K562 (cell line): ENCODE measurements around the gene ATG10. TPM values are rescaled to one million over a fixed set of nuclear protein-coding genes. Genes with fewer than 3 reads are reported as not detected.

Experiments used
- ATAC-seq: fragments of 200-7000 bp; cut with Tn5 transposase; 3 replicates; pipeline ENCODE4 v1.9.1; 2020; ENCODE audit warnings: moderate library complexity
- BruUV-seq: library from RNA; stranded (reverse); fragments of 400-500 nt; replicated peaks from 2 replicates; lab custom pipeline; 2021; lab: Mats Ljungman, UMichigan
- CTCF ChIA-PET: fragments of 300-600 bp; formaldehyde crosslinking; extraction: SDS; loops from one replicate; lab custom pipeline; 2021; ENCODE audit warnings: low intra/inter-chr PET ratio; lab: Yijun Ruan, JAX
- POLR2A ChIA-PET: fragments of 300-600, 350-650 bp; sonication (Branson Sonifier 250); formaldehyde crosslinking; extraction: SDS; loops from one replicate; lab custom pipeline; 2021; ENCODE audit warnings: antibody characterized with exemption, inconsistent platforms; lab: Yijun Ruan, JAX
- DNase-seq, 4 experiments: peaks; one replicate each; pipeline versions ENCODE4 v3.0.0 to v3.0.0-alpha.2; 2011 to 2018; ENCODE audit warnings: low spot score in 3 of 4, mixed read lengths in 3 of 4; ENCODE audit errors: extremely low read depth in 1 of 4
- FAIRE-seq: peaks from 2 replicates; lab custom pipeline; 2011; peaks lifted over from hg19 to GRCh38; lab: Jason Lieb, UNC
- H2AFZ ChIP-seq: 2 replicates; pipeline ENCODE4 v1.6.0; 2011; ENCODE audit warnings: low read depth, low read length, control low read depth, inconsistent platforms
- H3K27ac ChIP-seq: fragments of 200-600 bp; 3 replicates; pipeline ENCODE4 v1.8.0; 2011; ENCODE audit warnings: low read depth, mild to moderate bottlenecking, control low read depth, inconsistent platforms, low read length, moderate library complexity, mixed read lengths; ENCODE audit errors: extremely low read depth
- H3K27me3 ChIP-seq, 2 experiments: fragments of 300-600 bp in 1 of 2; 2 replicates in 1 of 2; 3 replicates in 1 of 2; pipeline versions ENCODE4 v1.6.0 to v1.8.0; 2011; ENCODE audit warnings: inconsistent platforms in 2 of 2, low read length in 2 of 2, mild to moderate bottlenecking in 1 of 2, mixed read lengths in 1 of 2, moderate library complexity in 1 of 2; ENCODE audit not compliant: control insufficient read depth in 2 of 2, insufficient read depth in 2 of 2
- H3K36me3 ChIP-seq: fragments of 300-600 bp; 3 replicates; pipeline ENCODE4 v1.8.0; 2011; ENCODE audit warnings: mild to moderate bottlenecking, low read length, inconsistent platforms; ENCODE audit not compliant: control insufficient read depth, insufficient read depth
- H3K4me1 ChIP-seq, 2 experiments: fragments of 200-600 bp in 1 of 2; replicated peaks in 1 of 2; 2 replicates in 1 of 2; 3 replicates in 1 of 2; pipeline versions ENCODE4 v1.5.1 to v1.8.0; 2011; ENCODE audit warnings: inconsistent platforms in 2 of 2, low read length in 2 of 2, mild to moderate bottlenecking in 1 of 2, mixed read lengths in 1 of 2, moderate library complexity in 1 of 2; ENCODE audit not compliant: control insufficient read depth in 2 of 2, insufficient read depth in 2 of 2
- H3K4me2 ChIP-seq: 2 replicates; pipeline ENCODE4 v1.6.1; 2011; ENCODE audit warnings: low read length, control low read depth, inconsistent platforms, mixed read lengths; ENCODE audit not compliant: insufficient read depth
- H3K4me3 ChIP-seq: fragments of 200-600 bp; sonication (generic), shearing (Covaris generic); 2 replicates; pipeline ENCODE4 v1.5.1; 2016; ENCODE audit warnings: control low read depth, inconsistent platforms
- H3K79me2 ChIP-seq: fragments of 200-600 bp; 3 replicates; pipeline ENCODE4 v1.8.0; 2011; ENCODE audit warnings: low read length, inconsistent platforms; ENCODE audit not compliant: control insufficient read depth, insufficient read depth
- H3K9ac ChIP-seq, 2 experiments: 2 replicates each; pipeline versions ENCODE4 v1.6.0 to v1.6.1; 2011; ENCODE audit warnings: low read depth in 2 of 2, low read length in 2 of 2, control low read depth in 1 of 2, inconsistent platforms in 1 of 2, mild to moderate bottlenecking in 1 of 2, mixed read lengths in 1 of 2; ENCODE audit not compliant: insufficient read depth in 1 of 2
- H3K9me1 ChIP-seq: one replicate; pipeline ENCODE4 v1.6.0; 2011; ENCODE audit warnings: inconsistent platforms, mild to moderate bottlenecking, low read length, moderate library complexity; ENCODE audit not compliant: control insufficient read depth, insufficient read depth
- H3K9me3 ChIP-seq: replicated peaks from 2 replicates; pipeline ENCODE4 v1.5.1; 2011; ENCODE audit warnings: low read depth, low read length, inconsistent platforms; ENCODE audit not compliant: control insufficient read depth, insufficient read depth
- H4K20me1 ChIP-seq: replicated peaks from 2 replicates; pipeline ENCODE4 v1.6.1; 2011; ENCODE audit warnings: low read length, inconsistent platforms, mixed read lengths; ENCODE audit not compliant: control insufficient read depth, insufficient read depth
- DIDO1 ChIP-seq: fragments of 450-650 bp; IDR thresholded peaks from 2 replicates; pipeline ENCODE4 v1.6.1; 2016; ENCODE audit warnings: low read depth, missing biosample characterization, missing genetic modification characterization
- FOXJ2 ChIP-seq: fragments of 200-800 bp; sonication (Bioruptor generic); IDR thresholded peaks from 2 replicates; pipeline ENCODE4 v1.6.1; 2016; ENCODE audit warnings: missing genetic modification characterization, missing compliant biosample characterization
- KLF13 ChIP-seq: fragments of 450-650 bp; IDR thresholded peaks from 2 replicates; pipeline ENCODE4 v1.6.1; 2016; ENCODE audit warnings: missing genetic modification characterization, low read depth, mild to moderate bottlenecking, missing compliant biosample characterization, moderate library complexity, borderline replicate concordance
- LARP7 ChIP-seq: fragments of 450-650 bp; IDR thresholded peaks from 2 replicates; pipeline ENCODE4 v1.6.1; 2016
- NCOA4 ChIP-seq: fragments of 450-650 bp; IDR thresholded peaks from 2 replicates; pipeline ENCODE4 v1.6.1; 2018; ENCODE audit warnings: mild to moderate bottlenecking; ENCODE audit not compliant: partially characterized antibody
- NONO ChIP-seq, 2 experiments: fragments of 200-400 bp in 1 of 2; fragments of 450-650 bp in 1 of 2; formaldehyde crosslinking in 1 of 2; IDR thresholded peaks; 2 replicates each; pipeline ENCODE4 v1.6.1; 2017; ENCODE audit warnings: low read depth in 2 of 2, mild to moderate bottlenecking in 2 of 2, moderate library complexity in 2 of 2, low read length in 1 of 2
- RBM34 ChIP-seq: fragments of 200-400 bp; formaldehyde crosslinking; IDR thresholded peaks from 2 replicates; pipeline ENCODE4 v1.6.1; 2018; ENCODE audit warnings: low read length, borderline replicate concordance; ENCODE audit not compliant: insufficient read depth
- SUPT5H ChIP-seq: fragments of 450-650 bp; IDR thresholded peaks from 2 replicates; pipeline ENCODE4 v1.6.1; 2016
- ZBTB12 ChIP-seq: fragments of 250-450 bp; sonication (Bioruptor Pico); IDR thresholded peaks from 2 replicates; pipeline ENCODE4 v1.4.0; 2020
- ZBTB17 ChIP-seq: fragments of 450-650 bp; formaldehyde crosslinking; IDR thresholded peaks from 2 replicates; pipeline ENCODE4 v1.4.0; 2020; ENCODE audit warnings: mild to moderate bottlenecking
- ZNF561 ChIP-seq: fragments of 450-650 bp; formaldehyde crosslinking; conservative IDR thresholded peaks from 2 replicates; pipeline ENCODE4 v1.4.0; 2020; ENCODE audit warnings: mild to moderate bottlenecking, moderate library complexity
- whole genome bisulfite sequencing: fragments of 100-300 bp; shearing (Covaris generic); methylation state at CpG from one replicate; pipeline ENCODE4 v1.1.6; 2016; ENCODE audit warnings: low coverage, mixed read lengths; ENCODE audit not compliant: insufficient coverage; ENCODE audit errors: missing lambda C conversion rate; 5-methylcytosine and 5-hydroxymethylcytosine counted together
- in situ Hi-C: fragments of 300-500 bp; cut with MboI; formaldehyde crosslinking; loops from 4 replicates; pipeline ENCODE4 v1.15.0; 2018; ENCODE audit warnings: inconsistent platforms, mixed read lengths
- intact Hi-C: fragments of 100-400 bp; cut with micrococcal nuclease; formaldehyde crosslinking; loops from 2 replicates; pipeline ENCODE4 v1.14.2; 2022
- polyA plus RNA-seq, 8 experiments: library from polyadenylated mRNA; depleted of rRNA in 4 of 8; stranded (reverse) in 5 of 8; unstranded in 3 of 8; fragments of >200 nt; fragmentation: Nextera tagmentation in 2 of 8; fragmentation: Illumina TruSeq in 1 of 8; extraction: Ambion mirVana in 2 of 8; extraction: Trizol in 1 of 8; gene quantifications; 2 replicates each; pipeline versions ENCODE4 v1.2.1 to v1.2.3, GENCODE V29; 2011 to 2014; ENCODE audit warnings: inconsistent platforms in 1 of 8, missing spikeins in 1 of 8
- total RNA-seq, 7 experiments: library from RNA; depleted of rRNA in 6 of 7; stranded (reverse); fragments of >200 nt in 6 of 7; fragmentation: Illumina TruSeq in 2 of 7; extraction: Trizol in 2 of 7; gene quantifications; 2 replicates each; pipeline versions ENCODE4 v1.2.1 to v1.2.3, GENCODE V29; 2011 to 2021; ENCODE audit warnings: low replicate concordance in 1 of 7

ATG10 gene
- total and polyA plus RNA-seq, 9 of the 15 experiments (the other 6 are each of a cell fraction or from before 2014, with no cell fraction given) = 7.0 to 18.8 (median 14.6) TPM

GRCh38 chr5:82176115-82176814 is 204.4 kb downstream of the ATG10 start:
- H3K9me1 ChIP-seq = no peaks in the 10 kb centered on the region
- H3K4me3 ChIP-seq = no peak overlapping the region
- BruUV-seq = no TSS peak
- no peaks in the 10 kb centered on the region for H3K9me3 ChIP-seq
- CTCF ChIA-PET = interaction anchor here (2.7 kb wide), 1 partner anchor 50 kb away, joined by 23 read pairs; no protein-coding TSS in a partner anchor
- 0 out of 3 replicates have a peak, but pooled peaks cover 4% of the 10 kb centered on the region for H3K36me3 ChIP-seq
- H3K79me2 ChIP-seq = no peaks in the 10 kb centered on the region
- in situ Hi-C loops = loop anchor here (5.0 kb wide), 1 partner anchor 61 kb away; no protein-coding TSS in a partner anchor
- ATAC-seq (no peak), FAIRE-seq (no peak), DNase-seq (no peak)
- no peaks in the 10 kb centered on the region for H3K27me3 ChIP-seq
- intact Hi-C loops = no loop called here
- no peaks in the 10 kb centered on the region for H4K20me1 ChIP-seq
- H3K9ac ChIP-seq = no peak overlapping the region
- H3K4me2 ChIP-seq = no peak overlapping the region
- H3K4me1 ChIP-seq = no peaks in the 10 kb centered on the region; a peak in 1 of 5 replicates
- 70% methylated on average over 8 of the region's 8 CpGs for WGBS
- TF ChIP-seq KLF13 (tag) = no peak
- no peak for TF ChIP-seq NCOA4
- TF ChIP-seq RBM34 = no peak
- no peak for TF ChIP-seq FOXJ2 (tag)
- no peak for TF ChIP-seq LARP7
- no peak for TF ChIP-seq ZBTB17 (CRISPR knock-in tag)
- no peak for TF ChIP-seq SUPT5H
- TF ChIP-seq ZNF561 (CRISPR knock-in tag) = no peak
- no peak for TF ChIP-seq DIDO1 (tag)
- no peak for TF ChIP-seq NONO (IDR thresholded peaks at IDR 0.05; ENCODE audit: low read depth in 2 of 2, low read length in 1 of 2)
- no peak for TF ChIP-seq ZBTB12 (CRISPR knock-in tag)
- POLR2A ChIA-PET = interaction anchor here (1.3 kb wide), 1 partner anchor 12 kb away, joined by 3 read pairs; no protein-coding TSS in a partner anchor
- no peak overlapping the region for H3K27ac ChIP-seq
- no peak overlapping the region for H2AFZ ChIP-seq
